HG03280 (cell line): Measurements from ENCODE around the gene PPP2R2C.

Experiments
- ATAC-seq: cut with Tn5 transposase; IDR thresholded peaks from one replicate; pipeline ENCODE4 v1.9.1; 2021; ENCODE audit warnings: mild to moderate bottlenecking, moderate library complexity; ENCODE audit not compliant: unreplicated experiment

PPP2R2C gene

DNA sequence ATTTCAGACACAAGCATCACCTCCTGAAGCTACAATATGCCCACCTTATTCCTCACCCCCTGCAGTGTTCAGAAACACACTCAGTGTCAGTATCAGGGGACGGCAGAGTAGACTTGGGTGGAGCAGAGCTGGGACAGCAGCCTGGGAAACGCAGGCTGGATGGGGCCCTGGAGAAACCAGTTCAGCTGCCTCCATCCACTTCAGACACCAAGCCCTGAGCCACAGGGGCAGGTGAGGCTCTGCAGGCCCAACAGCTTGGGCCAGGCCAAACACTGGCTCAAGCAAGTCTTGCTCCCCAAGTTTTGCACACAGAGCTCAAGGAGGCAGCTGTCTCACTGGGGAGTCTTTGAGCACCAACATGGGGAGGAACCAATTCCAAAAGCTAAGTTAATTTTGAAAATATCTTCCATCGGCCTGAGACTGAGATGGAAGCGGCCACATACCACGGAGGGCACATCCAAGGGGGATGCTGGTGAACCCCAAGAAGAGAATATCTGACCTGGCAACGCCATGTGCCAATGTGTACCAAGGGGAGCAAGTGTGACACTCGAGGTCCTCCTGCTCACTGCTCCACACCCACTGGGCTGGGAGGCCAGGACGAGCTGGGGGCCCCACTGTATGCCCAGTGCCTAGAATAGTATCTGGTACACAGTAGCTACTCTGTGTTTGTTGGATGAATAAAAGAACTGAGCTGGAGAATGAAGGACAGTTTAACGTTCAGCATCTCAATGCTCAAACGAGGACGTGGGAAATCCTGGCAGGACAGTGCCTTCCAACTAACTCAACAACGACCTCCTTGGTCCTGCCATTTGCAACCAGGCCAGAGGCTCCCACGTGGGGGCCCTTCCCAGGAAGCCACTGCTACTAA, 45.6 kb downstream of the PPP2R2C start:
- no peak for ATAC-seq

GRCh38 chr4:6425911-6426310, 46.5 kb downstream of the PPP2R2C start:
- ATAC-seq = no peak

DNA sequence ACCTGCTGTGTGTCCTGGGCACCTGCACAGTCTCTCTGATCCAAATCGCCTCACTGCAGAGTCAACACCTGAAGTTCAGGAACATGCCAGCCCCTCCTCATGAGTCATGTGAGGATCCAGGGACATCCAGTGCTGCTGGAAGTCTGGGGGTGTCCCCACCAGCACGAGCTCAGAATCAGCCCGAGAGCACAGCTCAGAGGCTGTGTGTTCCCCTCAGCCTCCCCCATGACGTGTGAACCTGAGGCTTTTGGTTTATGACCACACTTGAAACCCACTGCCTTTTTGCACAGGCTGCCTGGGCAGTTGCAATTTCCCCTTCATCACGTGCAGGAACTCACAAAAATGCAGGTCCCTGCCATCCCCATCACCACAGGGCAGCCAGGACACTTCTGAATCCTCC, 47.1 kb downstream of the PPP2R2C start:
- no peak for ATAC-seq

GRCh38 chr4:6424425-6424824, 48.0 kb downstream of the PPP2R2C start:
- ATAC-seq = no peak

DNA sequence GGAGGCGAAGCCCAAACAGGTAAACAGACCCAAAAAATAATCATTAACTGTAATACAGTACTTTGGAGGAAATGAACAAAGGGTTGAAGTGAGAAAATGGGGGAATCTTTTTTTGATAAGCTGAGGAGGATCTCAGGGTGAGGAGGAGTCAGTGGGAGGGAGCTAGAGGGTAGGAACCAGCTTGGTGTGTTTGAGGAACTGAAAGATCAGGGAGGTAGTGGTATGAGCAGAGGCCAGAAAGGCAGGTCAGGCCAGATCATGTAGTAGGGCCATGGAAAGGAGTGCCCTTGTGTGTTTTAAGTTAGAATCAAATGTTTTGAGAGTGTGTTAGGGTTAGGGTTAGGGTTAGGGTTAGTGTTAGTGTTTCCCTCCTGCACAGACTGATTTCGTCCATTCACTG, 48.8 kb downstream of the PPP2R2C start:
- peak; percentile 74 for ATAC-seq

DNA sequence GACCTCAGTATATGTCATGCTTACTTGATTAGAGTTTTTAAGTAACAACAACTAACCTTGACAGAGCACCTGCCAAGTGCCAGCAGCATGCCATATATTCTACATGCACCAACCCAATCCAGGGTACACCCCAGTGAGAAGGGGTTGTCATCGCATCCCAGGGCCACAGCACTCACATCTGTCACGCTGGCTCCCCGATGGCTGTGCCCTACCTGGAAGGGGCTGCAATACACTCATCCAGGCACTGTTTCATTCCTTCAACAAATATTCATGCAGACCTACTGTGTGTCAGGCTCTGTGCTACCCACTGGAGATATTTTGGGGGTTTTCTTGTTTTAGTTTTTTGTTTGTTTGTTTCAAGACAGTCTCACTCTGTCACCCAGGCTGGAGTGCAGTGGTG, 49.5 kb downstream of the PPP2R2C start:
- no peak for ATAC-seq

DNA sequence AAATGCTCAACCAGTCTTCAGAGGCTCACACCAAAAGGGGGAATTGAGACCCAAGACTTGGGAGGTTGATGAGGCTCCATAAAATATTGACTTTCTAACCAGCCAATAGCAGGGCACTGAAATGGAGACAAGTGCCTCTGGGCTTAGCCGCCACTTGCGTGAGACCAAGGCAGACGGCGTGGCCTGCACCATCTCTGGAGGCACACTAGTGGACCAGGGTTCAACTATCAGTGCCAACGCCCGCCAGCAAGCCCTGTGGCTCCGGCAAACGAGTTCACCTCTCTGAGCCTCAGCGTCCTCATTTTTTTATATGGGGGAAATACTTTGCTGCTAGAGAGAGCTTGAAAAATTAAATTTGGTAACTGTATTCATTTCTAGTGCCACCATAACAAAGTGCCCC, 50.3 kb downstream of the PPP2R2C start:
- no peak for ATAC-seq

GRCh38 chr4:6421397-6421796, 51.0 kb downstream of the PPP2R2C start:
- ATAC-seq = no peak

GRCh38 chr4:6420972-6421371, 51.4 kb downstream of the PPP2R2C start:
- no peak for ATAC-seq

DNA sequence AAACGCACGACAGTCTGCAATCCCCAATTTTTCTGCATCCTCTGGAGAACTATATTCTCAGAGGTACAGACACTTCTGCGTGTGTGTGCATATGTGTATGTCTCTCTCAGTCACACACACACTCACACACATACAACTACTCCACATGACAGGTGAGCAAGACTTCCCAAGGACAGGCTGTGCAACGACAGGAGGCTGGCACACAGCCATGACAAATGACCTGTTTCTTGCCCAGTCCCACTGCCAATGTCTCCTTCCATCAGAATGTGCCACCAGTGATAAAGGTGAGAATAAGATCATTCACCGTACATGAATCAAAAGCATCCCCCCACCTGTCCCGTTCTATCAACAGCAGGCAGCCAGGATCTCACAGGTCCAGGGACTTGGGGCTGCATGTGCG, 52.4 kb downstream of the PPP2R2C start:
- no peak for ATAC-seq

- ATAC-seq = no peak
These were observed 52.9 kb downstream of the PPP2R2C start for GRCh38 chr4:6419452-6420028.

GRCh38 chr4:6418193-6418755, 54.1 kb downstream of the PPP2R2C start:
- ATAC-seq = no peak

DNA sequence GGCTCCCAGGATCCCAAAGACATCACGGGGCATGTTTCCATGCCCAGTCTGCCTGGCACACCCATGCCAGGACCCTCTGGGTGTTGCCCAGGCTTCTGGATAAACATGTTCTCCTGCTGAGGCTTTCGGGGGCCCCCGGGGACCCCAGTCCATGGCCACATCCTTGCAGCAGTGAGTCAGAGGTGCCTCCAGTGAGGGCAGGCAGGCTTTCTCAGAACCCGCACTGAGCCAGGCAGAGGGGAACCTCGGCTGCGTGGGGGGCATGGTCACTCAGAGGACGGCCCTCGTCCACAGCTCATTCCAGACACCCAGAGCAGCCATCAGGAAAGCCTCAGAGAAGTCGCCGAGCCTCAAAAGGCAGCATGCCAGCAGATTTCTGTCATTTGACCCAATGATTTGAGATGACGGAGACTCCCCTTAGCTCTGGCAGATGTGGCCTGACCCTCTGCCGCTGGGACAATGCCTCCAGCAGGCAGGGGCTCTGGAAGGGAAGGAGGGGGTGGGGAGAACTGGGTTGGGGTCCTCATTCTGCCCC, 54.8 kb downstream of the PPP2R2C start:
- ATAC-seq = no peak

- no peak for ATAC-seq
These were observed 55.7 kb downstream of the PPP2R2C start for GRCh38 chr4:6416518-6417286.

DNA sequence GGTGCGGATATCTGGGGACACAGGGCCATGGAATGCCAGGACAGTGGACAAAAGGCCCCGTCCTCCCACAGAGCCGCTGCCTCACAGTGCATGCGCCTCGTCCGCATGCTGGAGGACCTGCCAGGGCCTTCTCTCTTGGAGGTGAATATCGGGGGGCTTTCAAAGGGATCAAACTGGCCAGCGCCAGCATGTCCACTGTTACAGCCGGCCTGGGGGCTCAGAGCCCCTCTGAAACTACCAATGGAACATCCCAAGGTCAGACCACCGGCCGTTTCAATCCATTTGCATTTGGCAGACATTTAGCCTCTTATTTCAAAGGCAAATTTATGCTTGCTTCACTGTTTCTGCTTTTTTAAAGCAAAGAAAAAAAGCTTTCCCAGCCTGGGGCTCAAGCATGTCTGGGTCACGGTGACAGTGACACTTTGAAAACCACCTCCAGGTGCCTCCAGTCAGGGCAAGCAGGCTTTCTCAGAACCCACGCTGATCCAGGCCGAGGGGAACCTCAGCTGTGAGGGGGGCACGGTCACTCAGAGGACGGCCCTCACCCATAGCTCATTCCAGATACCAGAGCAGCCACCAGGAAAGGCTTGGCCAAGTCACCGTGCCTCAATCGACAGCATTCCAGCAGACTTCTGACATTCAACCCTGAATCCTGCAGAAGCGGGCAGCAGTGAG, 57.2 kb downstream of the PPP2R2C start:
- ATAC-seq = no peak

DNA sequence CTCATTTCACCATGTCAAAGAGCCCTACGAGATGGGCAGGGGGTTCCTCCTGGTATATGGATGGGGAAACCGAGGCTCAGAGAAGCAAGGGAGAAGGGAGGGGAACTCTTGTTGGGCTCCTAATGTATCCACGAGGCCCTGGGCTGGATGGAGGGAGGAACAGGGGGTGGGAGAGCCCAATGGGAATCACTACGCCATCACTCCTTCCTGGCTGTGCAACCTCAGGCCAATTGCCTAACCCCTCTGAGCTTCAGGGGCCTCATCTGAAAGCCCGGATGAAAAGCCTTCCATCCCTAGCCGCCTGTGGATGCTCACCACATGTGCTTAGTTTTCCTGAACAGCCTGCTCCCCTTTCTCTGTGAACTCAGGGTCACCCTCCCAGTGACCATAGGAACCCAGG, 57.8 kb downstream of the PPP2R2C start:
- ATAC-seq = no peak

DNA sequence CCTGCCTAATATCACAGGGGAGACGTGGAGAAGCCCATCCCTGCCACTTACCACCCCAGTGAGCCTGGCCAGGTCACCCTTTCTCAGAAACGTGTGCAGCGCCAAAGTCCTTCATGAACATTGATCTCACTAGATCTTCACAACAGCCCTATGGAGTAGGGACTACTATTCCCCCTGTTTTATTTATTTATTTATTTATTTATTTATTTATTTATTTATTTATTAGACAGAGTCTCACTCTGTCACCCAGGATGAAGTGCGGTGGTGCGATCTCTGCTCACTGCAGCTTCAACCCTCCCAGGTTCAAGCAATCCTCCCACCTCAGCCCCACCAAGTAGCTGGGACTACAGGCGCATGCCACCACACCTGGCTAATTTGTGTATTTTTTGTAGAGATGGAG, 61.8 kb downstream of the PPP2R2C start:
- no peak for ATAC-seq

DNA sequence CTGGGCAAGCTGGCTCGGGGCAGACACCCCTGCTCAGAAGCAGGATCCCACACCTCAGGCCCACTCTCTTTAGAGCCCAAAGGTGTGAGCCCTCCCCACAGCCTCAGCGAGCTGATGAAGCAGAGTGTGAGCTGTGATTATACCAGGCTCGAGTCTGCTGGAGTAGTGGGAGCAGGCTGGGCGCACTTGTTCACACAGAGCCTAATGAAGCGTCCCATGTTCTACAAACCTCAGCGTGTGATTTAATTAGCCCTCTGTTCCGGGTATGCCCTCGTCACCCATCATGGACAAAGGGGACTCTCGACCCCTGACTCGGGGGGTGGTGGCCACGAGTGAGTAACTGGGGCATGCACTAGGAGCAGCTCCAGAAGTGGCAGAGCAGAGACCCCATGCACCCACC, 62.3 kb downstream of the PPP2R2C start:
- no peak for ATAC-seq

- no peak for ATAC-seq
These were observed 63.0 kb downstream of the PPP2R2C start for GRCh38 chr4:6409381-6409780.

GRCh38 chr4:6408263-6408662, 64.2 kb downstream of the PPP2R2C start:
- no peak for ATAC-seq

- no peak for ATAC-seq
These were observed 67.1 kb downstream of the PPP2R2C start for GRCh38 chr4:6405397-6405706.
